Endothelial cell of umbilical vein (primary cell): ENCODE data around the gene MYO18A.

Source experiments
- CTCF ChIP-seq, 2 donors: IDR thresholded peaks; 1 replicate in 1 of 2; 2 replicates in 1 of 2; pipeline ENCODE4 v1.5.1; 2011; ENCODE audit warnings: low read length in 2 of 2, mild to moderate bottlenecking in 2 of 2, moderate library complexity in 2 of 2, control low read depth in 1 of 2, inconsistent platforms in 1 of 2, low read depth in 1 of 2; ENCODE audit not compliant: insufficient read depth in 1 of 2; ENCODE audit errors: extremely low read depth in 1 of 2
- EZH2 ChIP-seq: IDR thresholded peaks from 2 replicates; pipeline ENCODE4 v1.6.1; 2012; ENCODE audit warnings: borderline replicate concordance, low read depth, mild to moderate bottlenecking, moderate library complexity, low read length, inconsistent platforms; ENCODE audit not compliant: severe bottlenecking
- JUN ChIP-seq: IDR thresholded peaks from 2 replicates; pipeline ENCODE4 v1.6.1; 2011; ENCODE audit warnings: borderline replicate concordance, low read depth; ENCODE audit not compliant: insufficient read length, insufficient read depth
- MAX ChIP-seq: IDR thresholded peaks from 2 replicates; pipeline ENCODE4 v1.6.1; 2011; ENCODE audit not compliant: insufficient read depth, insufficient read length

GRCh38 chr17:29155966-29156338 is 24.2 kb downstream of the MYO18A start:
- no peak for TF ChIP-seq CTCF (IDR thresholded peaks at IDR 0.05; ENCODE audit: extremely low read depth in 1 of 2, insufficient read depth in 1 of 2, low read depth in 1 of 2, low read length in 2 of 2)
- no peak for TF ChIP-seq MAX
- no peak for TF ChIP-seq JUN
- TF ChIP-seq EZH2: no peak
